CD4-positive, alpha-beta T cell treated with Interleukin-12 subunit alpha and Interleukin-12 subunit beta, for 1 hour (primary cell): ENCODE results near the gene NUTM2D.
"Not testable (repeated sequence)": the region's sequence is repeated elsewhere in the genome, so short reads cannot be mapped to it uniquely, and the experiment has no call there.

ENCODE experiments used
- DNase-seq: peaks from one replicate; pipeline ENCODE4 v3.0.0-alpha.2; 2020

Gene NUTM2D

GRCh38 chr10:87374091-87374490 lies 16.5 kb downstream of the NUTM2D start:
- not testable (repeated sequence) for DNase-seq

- DNase-seq = not testable (repeated sequence)
These were observed 21.6 kb downstream of the NUTM2D start for GRCh38 chr10:87379115-87379514.

- DNase-seq = not testable (repeated sequence)
These were observed 25.8 kb downstream of the NUTM2D start for GRCh38 chr10:87383149-87383857.

- DNase-seq = not testable (repeated sequence)
These were observed 26.7 kb downstream of the NUTM2D start for GRCh38 chr10:87384283-87384682.

- not testable (repeated sequence) for DNase-seq
These were observed 28.3 kb downstream of the NUTM2D start for GRCh38 chr10:87385762-87386360.

GRCh38 chr10:87391360-87391759 lies 33.8 kb downstream of the NUTM2D start:
- not testable (repeated sequence) for DNase-seq

DNA sequence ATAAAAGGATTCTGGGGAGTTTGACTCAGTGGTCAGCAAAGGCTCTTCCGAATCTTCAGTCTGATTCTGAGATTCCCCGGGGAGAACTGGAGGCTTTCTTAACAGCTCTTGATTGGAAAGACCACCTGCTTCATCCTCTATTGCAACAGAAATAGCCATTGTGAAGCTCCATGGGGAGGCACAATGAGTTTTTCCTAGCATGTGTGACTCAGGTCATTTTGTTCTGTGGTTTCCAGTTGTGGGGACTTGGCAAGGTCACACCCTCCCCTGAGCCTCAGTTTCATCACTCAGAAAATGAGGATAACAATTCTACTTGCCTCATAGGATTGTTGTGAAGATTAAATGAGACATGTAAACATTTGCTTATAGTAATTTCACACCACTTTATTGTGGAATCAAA lies 38.7 kb downstream of the NUTM2D start:
- DNase-seq = not testable (repeated sequence)

DNA sequence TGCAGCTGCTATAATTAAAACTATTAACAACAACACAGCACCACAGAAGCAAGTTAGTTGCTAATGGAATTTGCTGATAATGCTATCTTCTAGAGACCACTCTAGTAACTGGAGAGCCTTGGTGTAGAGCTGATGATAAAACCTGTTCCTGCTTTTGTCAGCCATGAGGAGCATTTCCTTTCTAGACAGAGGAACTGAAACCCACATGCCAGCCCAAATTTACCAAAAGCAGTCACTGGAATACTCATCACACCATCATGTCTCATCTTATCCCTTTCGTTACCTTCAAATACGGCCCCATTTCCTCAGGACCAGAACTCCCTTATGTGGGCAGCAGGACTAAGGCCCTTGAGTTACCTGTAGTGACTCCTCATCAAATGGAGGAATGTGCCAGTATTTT lies 40.9 kb downstream of the NUTM2D start:
- DNase-seq = not testable (repeated sequence)

DNA sequence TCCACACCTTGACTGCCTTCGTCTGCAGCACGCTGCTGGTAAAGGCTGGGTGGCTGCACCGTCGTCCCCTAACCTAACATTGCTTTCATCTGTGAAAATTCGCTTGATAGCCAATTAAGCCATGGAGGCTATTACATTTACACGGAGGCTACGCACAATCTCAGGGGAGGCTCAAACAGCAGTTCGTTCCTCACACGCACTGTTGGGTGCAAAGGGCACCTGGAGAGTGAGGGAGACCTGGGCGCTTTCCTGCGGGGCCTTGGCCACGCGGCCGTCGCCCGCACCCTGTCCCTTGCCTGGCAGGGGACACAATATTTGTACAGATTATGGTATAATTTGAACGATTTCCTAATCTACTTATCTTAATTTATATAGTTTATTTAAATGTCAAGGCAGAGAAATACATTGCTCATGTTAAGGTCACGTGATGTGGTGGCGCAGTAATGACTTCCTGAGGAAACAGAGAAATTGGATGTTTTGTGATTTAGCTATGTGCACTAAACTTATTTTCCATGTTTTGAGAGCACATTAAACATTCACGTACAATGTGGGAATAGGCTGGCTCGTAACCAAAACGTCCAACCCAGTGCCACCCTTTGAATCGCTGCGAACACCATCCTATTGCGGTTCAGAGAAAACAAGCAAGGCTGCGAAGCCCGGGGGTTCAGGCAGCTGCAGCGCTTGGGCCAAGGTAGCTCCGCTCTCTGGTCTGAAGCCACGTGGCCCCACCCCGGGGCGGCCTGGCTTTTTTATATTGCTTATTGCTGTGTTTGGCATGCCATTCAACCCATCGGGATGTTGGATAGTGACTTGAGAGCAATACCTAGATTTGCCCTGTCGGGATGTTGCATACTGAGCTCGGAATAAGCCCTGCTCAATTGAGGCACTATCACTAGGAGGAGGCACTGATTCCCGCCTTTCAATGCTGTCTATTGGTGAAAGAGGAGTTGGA lies 50.2 kb downstream of the NUTM2D start:
- DNase-seq = peak; percentile 1

- DNase-seq = not testable (repeated sequence)
These were observed 56.4 kb downstream of the NUTM2D start for GRCh38 chr10:87413921-87414320.
